DMS53 treated with DMSO at 0.1 percent for 48 hours (cell line): ENCODE measurements around the gene SENP8.
"Not testable (repeated sequence)": the region's sequence is repeated elsewhere in the genome, so short reads cannot be mapped to it uniquely, and the experiment has no call there.

Experiments used
- DNase-seq: peaks from one replicate; lab custom pipeline; 2025; ENCODE audit not compliant: unreplicated experiment; lab: John Stamatoyannopoulos, UW

SENP8 gene

DNA sequence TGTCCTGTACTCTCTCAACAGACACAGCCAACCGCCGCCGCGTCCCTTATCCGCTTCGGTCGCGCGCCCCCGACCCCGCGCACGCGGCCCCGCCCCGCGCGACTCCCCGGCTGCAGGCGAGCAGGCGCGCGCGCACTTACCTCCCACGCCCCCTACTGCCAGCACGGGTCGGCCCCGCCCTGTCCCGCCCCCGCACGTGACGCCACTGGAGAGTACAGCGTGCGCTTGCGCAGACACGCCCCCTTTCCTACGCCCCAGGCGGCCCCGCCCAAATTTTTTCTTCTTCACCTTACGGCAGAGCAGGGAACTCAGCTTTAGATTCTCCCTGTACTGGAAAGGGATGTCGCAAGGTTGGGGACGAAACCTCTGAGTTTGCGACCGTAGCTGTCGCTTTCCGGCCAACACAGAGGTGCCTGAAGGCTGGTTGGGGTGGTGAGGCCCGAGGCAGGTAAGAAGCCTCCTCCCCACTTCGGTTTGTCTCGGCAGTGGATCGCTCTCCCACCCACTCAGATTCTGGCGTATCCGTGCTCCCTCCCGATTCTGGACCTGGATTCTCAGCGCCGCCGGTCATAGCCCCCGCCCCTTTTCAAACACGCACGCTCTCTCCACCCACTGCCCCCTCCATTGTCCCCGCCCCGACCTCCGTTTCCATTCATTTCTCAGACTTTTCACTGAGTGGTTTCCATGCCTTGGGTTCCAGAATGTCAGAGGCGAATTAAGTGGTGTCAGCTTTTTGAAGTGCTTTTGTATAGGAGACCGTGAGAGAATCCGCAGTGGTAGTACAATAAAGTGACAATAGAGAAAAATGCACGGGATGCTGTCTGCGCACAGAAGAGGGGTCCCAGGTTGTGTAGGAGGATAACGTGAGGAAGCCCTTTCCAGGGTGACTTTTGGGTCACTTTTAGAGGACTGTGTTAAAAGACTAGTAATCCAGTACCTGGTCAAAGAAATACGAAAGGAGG lies at the start of gene SENP8, which contains the start of gene MYO9A:
Gene SENP8, plus strand, starts transcription at position 387 of the 962 bp plus-strand sequence. CDS start 21,221 bp downstream, outside the sequence.
Gene MYO9A, minus strand, starts transcription at position 134 of the 962 bp plus-strand sequence. CDS start 71,587 bp downstream, outside the sequence.
- DNase-seq, result peak; percentile 90

DNA sequence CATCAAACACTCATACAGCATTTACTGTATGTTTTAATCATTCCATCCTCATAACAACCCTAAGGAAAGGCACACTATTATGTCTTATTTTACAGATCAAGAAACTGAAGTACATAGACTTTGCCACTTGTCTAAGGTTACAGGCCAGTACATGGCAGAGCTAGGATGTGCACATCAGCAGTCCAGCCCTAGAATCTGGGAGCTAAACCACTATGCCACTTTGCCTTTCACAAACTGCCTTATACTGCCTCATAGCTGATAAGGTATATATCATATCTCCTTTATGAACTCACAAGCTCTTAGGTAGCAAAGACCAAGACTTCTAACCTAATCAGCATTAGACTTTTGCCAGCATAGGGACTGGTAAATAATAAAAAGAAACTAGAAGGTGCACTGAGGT lies 49.3 kb upstream of the SENP8 start:
- DNase-seq, result no peak

DNA sequence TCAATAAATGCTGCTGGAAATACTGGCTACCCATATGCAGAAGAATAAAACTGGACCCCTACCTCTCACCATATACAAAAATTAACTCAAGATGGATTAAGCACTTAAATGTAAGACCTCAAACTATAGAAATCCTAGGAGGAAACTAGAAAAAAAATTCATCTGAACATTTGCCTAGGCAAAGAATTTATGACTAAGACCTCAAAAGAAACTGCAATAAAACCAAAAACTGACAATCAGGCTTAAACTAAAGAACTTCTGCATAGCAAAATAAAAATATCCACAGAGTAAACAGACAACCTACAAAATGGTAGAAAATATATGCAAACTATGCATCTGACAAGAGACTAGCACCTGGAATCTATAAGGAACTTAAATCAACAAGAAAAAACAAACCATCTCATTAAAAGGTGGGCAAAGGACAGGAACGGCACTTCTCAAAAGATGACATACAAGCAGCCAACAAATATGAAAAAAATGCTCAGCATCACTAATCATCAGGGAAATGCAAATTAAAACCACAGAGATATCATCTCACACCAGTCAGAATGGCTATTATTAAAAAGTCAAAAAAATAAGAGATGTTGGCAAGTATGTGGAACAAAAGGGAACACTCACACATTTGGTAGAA lies 47.3 kb upstream of the SENP8 start:
- DNase-seq, result no peak

DNA sequence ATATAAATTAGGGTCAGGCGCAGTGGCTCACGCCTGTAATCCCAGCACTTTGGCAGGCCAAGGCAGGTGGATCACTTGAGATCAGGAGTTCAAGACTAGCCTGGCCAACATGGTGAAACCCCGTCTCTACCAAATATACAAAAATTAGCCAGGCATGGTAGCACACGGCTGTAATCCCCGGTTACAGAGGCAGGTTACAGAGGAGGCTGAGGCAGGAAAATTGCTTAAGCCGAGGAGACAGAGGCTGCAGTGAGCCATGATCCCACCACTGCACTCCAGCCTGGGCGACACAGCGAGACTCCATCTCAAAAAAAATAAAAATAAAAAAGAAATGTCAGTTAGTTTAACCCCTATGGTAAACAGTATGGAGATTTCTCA lies 46.8 kb upstream of the SENP8 start:
- DNase-seq, result not testable (repeated sequence)

DNA sequence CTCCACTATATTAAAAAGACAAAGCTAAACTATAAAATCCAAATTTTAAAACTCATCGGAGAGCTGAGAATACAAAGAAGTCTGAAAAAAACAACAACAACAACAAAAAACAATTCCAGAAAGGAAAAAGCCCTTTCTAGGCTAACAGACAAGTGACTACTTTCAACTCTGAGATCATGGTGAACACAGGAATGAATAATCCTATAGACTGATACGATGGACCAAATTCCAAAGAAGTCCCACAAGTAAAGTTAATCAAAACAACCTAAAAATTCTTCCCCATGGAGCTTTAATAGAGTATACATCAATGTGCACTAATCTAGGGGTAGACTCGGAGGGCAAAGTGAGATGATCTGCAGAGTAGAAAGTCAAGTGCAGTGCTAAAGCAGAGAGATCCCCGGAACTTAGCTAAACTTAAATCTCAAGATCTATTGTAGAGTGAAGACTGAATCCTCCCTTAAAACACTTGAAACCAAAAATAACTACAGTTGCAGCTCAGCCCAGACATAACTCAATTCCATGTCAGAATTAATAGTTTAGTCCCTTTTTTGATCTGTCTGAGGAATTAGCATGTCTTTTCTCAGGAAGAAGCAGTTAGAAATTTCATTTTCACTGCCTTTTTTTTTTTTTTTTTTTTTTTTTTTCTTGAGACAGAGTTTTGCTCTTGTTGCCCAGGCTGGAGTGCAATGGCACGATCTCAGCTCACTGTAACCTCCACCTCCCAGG lies 43.7 kb upstream of the SENP8 start:
- no peak for DNase-seq

DNA sequence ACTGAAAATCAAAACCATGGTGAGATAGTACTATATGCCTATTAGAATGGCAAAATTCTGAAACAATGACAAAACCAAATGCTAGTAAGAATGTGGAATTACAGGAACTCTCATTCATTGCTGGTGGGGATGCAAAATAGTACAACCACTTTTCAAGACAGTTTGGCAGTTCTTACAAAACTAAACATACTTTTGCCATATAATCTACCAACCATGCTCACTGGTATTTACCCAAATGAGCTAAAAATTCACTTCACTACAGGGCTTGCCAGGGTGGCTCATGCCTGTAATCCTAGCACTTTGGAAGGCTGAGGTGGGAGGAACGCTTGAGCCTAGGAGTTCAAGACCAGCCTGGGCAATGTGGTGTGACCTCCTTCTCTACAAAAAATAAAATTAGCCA lies 40.3 kb upstream of the SENP8 start:
- no peak for DNase-seq

DNA sequence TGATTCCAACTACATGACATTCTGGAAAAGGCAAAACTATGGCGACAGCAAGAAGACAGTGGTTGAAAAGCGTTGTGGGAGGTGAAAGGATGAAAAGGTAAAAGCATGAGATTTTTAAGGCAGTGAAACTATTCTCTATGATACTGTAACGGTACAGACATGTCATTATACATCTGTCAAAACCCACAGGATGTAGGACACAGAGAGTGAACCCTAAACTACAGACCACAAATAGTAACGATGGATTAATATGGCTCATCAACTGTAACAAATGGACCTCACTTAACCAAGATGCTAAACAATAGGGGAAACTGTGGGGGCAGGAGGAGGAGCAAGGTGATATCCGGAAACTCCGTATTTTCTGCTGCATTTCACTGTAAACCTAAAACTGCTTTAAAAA lies 39.3 kb upstream of the SENP8 start:
- no peak for DNase-seq

DNA sequence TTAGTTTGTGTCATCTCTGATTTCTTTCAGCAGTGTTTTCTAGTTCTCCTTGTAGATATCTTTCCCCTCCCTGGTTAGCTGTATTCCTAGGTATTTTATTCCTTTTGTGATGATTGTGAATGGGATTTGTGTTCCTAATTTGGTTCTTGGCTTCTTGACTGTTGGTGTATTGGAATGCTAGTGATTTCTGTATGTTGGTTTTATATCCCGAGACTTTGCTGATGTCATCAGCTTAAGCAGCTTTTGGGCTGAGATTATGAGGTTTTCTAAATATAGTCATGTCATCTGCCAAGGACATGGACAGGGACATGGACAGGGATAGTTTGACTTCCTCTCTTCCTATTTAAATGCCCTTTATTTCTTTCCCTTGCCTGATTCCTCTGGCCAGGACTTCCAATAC lies 36.0 kb upstream of the SENP8 start:
- DNase-seq, result no peak

DNA sequence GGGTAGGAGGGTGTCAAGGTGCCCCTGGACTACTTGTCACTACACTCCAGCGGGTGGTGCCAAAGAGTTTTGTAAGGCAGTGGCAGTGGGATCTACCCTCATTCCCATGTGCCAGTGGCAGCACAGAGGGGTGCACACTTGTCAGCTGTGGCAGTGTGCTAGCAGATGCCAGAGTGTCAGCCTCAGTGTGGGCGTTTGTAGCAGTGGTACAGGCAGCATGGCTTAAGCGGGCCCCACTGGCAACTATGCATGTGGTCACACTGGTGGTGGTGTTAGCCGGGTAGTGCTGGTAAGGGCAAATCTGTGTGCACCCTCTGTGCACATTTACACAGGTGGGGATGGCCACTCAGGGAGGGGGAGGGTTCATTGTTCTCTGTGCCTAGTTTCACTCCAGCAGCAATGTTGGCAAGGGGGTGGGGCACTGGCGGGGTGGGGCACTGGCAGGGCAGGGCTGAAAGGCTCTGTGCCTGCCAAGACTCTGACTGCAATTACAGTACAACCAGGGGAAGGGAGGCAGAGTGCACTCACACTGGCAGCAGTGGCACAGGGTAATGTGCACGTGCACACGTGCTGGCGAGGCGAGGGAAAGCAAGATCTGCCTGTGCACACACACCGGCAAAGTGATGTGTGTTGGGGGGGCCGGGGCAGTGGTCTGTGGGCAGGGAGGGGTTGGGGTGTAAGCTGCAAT lies 32.0 kb upstream of the SENP8 start:
- DNase-seq, result no peak

DNA sequence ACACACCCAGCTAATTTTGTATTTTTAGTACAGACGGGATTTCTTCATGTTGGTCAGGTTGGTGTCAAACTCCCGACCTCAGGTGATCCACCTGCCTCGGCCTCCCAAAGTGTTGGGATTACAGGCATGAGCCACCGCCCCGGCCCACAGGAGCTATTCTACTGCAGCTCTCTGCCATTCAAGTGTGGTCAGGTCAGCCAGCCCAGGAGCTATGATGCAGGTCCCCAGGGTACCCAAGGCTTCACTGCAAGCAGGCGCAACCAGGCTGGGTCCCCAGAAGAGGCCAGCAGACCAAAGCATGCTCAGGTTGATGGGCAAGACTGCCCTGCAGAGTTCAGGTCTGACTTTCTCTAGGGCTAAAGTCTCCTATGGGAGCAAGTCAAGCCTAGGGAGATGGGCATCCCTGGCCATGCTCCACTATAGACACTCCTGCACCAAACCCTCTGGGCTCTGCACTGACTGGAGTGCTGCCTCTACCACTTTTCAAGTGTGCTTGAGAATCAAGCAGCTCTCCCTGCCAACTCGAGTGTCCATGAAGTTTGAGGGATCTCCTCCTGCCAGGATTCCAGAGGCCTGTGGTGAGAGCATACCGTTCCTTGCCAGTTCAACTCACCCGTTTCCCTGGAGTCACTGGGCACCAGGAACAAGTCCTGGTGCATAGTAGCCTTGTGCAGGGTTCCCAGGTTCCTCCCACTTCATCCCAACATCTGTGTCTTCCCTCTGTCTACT lies 31.1 kb upstream of the SENP8 start:
- DNase-seq, result no peak

DNA sequence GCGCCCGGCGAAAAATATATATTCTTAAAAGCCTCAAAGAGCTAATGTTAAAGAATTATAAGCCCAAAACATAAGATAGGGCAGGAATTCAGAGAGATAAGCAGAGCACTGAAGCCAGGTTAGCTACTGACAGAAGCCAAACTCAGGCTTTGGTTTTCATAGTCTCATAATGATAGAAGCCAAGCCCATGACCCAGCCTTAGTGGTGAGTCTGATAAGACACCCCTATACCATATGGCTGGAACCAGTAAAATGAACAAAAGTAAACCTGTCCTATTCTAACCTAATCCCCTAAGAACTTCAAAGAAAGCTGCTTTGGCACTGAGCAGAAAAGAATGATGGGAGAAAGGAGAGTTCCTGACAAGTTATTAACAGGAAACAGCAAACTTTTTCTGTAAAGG lies 26.2 kb upstream of the SENP8 start:
- DNase-seq, result no peak

DNA sequence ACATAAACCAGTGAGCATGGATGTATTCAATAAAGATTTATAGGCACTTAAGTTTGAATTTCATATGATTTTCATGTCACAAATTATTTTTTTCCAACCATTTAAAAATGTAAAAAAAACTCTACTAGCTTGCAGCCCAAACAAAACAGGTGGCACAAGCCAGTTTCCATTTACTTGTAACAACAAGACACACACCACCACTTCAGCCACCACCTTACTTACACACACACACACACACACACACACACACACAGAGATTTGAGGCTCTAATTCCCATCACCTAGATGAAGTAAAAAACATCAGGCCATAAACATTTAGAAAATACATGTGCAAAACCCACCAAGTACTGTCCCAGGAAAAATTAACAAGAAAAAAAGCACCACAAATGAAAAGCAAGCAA lies 25.5 kb upstream of the SENP8 start:
- DNase-seq, result no peak

DNA sequence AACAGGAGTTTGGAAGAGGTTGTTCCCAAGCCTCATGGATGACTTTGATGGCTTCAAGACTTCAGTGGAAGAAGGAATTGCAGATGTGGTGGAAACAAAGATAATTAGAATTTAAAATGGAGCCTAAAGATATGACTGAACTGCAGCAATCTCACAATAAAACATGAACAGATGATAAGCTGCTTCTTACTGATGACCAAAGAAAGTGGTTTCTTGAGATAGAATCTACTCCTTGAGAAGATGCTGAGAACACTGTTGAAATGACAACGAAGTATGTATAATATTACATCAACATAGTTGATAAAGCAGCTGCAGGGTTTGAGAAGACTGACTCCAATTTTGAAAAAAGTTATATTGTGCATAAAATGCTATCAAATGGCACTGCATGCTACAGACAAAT lies 21.4 kb upstream of the SENP8 start:
- no peak for DNase-seq

DNA sequence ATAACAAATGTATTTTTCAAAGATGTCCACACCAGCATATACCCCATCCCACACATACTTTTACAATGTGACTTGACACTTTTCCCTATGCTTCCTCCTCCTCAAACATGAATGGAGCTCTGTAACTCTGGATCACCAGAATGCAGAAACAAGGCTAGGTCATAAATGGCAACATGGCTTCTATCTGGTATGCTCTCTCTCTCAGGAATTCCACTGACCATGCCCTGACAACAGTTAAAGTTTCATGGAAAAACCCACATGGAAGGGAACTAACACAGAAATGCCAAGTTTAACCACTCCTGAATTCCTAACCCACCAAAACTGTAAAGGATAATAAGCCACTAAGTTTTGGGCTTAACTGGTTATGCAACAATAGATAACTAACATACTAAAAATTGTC lies 20.2 kb upstream of the SENP8 start:
- DNase-seq, result no peak

DNA sequence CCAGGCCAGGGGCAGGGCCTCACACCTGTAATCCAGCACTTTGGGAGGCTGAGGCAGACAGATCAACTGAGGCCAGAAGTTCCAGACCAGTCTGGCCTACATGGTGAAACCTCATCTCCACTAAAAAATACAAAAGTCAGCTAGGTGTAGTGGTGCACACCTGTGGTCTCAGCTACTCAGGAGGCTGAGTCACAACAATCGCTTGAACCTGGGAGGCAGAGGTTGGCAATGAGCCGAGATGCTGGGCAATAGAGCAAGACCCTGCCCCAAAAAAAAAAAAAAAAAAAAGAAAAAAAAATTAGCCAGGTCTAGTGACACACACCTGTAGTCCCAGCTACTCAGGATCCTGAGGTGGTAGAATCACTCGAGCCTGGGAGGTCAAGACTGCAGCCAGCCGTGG lies 19.0 kb upstream of the SENP8 start:
- DNase-seq, result no peak

DNA sequence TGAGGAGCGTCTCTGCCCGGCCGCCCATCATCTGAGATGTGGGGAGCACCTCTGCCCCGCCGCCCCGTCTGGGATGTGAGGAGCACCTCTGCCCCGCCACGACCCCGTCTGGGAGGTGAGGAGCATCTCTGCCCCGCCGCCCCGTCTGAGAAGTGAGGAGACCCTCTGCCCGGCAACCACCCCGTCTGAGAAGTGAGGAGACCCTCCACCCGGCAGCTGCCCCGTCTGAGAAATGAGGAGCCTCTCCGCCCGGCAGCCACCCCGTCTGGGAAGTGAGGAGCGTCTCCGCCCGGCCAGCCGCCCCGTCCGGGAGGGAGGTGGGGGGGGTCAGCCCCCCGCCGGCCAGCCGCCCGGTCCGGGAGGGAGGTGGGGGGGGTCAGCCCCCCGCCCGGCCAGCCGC lies 17.7 kb upstream of the SENP8 start:
- DNase-seq, result not testable (repeated sequence)

DNA sequence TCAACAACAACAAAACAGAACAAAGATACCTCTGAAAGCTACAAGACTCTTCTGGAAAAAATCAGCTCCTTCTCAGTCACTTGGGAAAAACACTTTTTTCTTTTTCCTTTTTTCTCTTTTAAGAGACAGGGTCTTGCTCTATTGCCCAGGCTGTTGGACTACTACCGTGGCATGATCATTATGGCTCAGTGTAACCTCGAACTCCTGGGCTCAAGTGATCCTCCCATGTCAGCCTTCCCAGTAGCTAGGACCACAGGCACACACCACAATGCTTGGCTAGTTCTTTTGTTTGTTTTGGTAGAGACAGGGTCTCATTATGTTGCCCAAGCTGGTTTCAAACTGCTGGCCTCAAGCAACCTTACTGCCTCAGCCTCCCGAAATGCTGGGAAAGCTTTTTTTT lies 13.1 kb upstream of the SENP8 start:
- DNase-seq, result no peak

DNA sequence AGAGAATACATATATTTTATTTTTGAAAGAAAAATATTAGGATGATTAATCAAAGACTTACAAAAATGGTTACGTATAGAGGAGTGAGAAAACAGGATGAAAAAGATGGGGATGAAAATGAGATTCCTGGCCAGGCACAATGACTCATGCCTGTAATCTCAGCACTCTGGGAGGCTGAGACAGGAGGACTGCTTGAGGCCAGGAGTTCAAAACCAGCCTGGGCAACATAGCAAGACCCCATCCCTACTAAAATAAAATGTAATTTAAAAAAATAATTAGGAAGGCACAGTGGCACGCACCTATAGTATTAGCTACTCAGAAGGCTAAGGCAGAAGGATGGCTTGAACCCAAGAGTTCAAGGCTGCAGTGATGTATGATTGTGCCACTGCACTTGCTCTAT lies 12.1 kb upstream of the SENP8 start:
- DNase-seq, result no peak

DNA sequence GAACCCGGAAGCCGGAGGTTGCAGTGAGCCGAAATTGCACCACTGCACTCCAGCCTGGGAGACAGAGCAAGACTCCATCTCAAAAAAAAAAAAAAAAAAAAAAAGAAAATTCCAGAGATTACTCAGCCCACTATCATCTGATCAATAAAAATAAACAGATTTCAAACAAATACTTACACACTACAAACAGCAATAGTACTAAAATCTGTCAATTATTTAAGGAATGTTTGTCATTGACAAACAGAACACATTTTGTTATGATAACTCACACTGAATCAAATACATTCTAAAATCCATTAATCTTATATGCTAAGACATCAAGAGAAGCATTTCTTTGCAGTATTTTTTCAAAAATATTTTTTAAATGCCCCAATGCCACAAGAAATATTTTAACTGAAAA lies 7.8 kb upstream of the SENP8 start:
- DNase-seq, result no peak

DNA sequence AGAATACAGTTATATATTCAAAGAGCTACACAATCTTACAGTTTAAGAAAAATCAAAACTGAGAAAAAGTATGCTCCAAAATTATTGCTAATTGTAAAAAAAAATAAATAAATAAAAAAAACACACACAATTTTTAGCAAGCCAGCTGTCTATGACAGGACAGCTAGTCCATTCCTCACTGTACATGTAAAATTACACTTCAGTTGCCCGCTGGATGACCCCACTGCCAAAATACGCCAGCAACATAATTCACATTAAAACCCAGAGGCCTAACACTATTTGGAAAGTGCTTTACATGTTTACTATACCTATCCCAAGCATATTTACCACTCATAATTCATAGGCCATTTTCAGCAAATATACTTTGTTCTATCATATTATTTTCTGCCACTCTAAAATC lies 6.1 kb upstream of the SENP8 start:
- DNase-seq, result no peak
